BJ (cell line): Measurements from ENCODE around the gene RASGRP4. TPM values are rescaled to one million over a fixed set of nuclear protein-coding genes. Genes with fewer than 3 reads are reported as not detected.
"Not testable (repeated sequence)": the region's sequence is repeated elsewhere in the genome, so short reads cannot be mapped to it uniquely, and the experiment has no call there.

Experiments used
- CTCF ChIA-PET: fragments of 350-600 bp; formaldehyde crosslinking; extraction: SDS; loops from one replicate; lab custom pipeline; 2021; ENCODE audit warnings: antibody characterized with exemption, inconsistent platforms; lab: Yijun Ruan, JAX
- POLR2A ChIA-PET: fragments of 300-600 bp; sonication (Branson Sonifier 250); formaldehyde crosslinking; extraction: SDS; loops from one replicate; lab custom pipeline; 2021; ENCODE audit warnings: antibody characterized with exemption; lab: Charles Lee
- DNase-seq: peaks from one replicate; pipeline ENCODE4 v3.0.0-alpha.2; 2011; ENCODE audit warnings: low read depth
- H3K27me3 ChIP-seq: 2 replicates; pipeline ENCODE4 v1.6.0; 2011; ENCODE audit warnings: low read length; ENCODE audit not compliant: control insufficient read depth, insufficient read depth
- H3K36me3 ChIP-seq: 2 replicates; pipeline ENCODE4 v1.5.1; 2011; ENCODE audit warnings: low read length; ENCODE audit not compliant: control insufficient read depth, insufficient read depth
- H3K4me3 ChIP-seq: 2 replicates; pipeline ENCODE4 v1.5.1; 2011; ENCODE audit warnings: low read depth, mild to moderate bottlenecking, control low read depth, low read length
- polyA minus RNA-seq: library from RNA; depleted of rRNA, polyadenylated mRNA; stranded (reverse); fragments of >200 nt; gene quantifications from 2 replicates; pipeline ENCODE4 v1.2.3, GENCODE V29; 2011; rRNA and poly(A)+ RNA removed
- polyA plus RNA-seq: library from polyadenylated mRNA; depleted of rRNA; stranded (reverse); fragments of >200 nt; gene quantifications from 2 replicates; pipeline ENCODE4 v1.2.3, GENCODE V29; 2011; rRNA removed
- TF ChIP-seq, protein P1 (sequence below): IDR thresholded peaks from 2 replicates; pipeline ENCODE4 v1.5.1; 2011; ENCODE audit warnings: low read depth, mild to moderate bottlenecking, control low read depth, inconsistent platforms, low read length, moderate library complexity; ENCODE audit not compliant: insufficient read depth

RASGRP4 gene, protein sequence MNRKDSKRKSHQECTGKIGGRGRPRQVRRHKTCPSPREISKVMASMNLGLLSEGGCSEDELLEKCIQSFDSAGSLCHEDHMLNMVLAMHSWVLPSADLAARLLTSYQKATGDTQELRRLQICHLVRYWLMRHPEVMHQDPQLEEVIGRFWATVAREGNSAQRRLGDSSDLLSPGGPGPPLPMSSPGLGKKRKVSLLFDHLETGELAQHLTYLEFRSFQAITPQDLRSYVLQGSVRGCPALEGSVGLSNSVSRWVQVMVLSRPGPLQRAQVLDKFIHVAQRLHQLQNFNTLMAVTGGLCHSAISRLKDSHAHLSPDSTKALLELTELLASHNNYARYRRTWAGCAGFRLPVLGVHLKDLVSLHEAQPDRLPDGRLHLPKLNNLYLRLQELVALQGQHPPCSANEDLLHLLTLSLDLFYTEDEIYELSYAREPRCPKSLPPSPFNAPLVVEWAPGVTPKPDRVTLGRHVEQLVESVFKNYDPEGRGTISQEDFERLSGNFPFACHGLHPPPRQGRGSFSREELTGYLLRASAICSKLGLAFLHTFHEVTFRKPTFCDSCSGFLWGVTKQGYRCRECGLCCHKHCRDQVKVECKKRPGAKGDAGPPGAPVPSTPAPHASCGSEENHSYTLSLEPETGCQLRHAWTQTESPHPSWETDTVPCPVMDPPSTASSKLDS
- polyA plus RNA-seq (not detected in 2 replicates), polyA minus RNA-seq (not detected in 2 replicates)

DNA sequence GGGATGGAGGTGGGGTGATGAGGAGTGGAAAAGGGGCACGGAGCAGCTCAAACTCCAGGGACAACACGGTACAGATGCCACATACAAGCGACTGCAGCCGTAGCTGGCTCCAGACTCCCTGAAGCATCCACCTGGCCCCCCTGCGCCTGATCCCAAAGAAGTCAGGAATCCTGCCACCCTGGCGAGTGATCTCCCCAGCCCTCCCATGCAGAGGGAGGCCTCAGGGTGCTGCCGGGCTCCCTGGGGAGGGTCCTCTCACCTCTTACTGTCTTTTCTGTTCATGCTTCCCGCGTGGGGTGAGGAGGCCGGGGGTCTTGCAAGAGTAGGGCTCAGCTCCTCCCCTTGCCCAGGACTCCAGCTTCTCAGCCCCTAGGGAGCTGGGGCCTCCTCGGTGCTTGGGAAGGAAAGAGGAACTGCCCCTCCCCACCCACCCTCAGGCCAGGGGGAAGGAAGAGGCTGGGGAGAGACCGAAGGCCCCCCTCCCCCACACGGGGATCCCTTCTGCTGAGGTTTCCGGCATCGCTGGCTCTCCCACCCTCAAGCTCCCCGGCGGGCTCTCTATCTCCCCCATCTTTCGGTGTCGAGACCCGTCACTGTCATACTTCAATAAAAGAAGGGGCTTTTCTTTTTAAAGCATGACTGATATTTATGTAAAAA, at the start of gene RASGRP4:
Gene RASGRP4 (minus strand): TSS at position 410 of the 657 bp plus-strand sequence. CDS start 128 bp downstream, at position 282.
- Histone ChIP-seq H3K27me3 (peaks cover 5% of the 10 kb centered on the region; the same call in 1 of the 2 replicates), H3K36me3 (no peaks in the 10 kb centered on the region), H3K4me3 (no peak within 1 kb of the TSS)
- DNase-seq: no peak
- TF ChIP-seq, protein P1, sequence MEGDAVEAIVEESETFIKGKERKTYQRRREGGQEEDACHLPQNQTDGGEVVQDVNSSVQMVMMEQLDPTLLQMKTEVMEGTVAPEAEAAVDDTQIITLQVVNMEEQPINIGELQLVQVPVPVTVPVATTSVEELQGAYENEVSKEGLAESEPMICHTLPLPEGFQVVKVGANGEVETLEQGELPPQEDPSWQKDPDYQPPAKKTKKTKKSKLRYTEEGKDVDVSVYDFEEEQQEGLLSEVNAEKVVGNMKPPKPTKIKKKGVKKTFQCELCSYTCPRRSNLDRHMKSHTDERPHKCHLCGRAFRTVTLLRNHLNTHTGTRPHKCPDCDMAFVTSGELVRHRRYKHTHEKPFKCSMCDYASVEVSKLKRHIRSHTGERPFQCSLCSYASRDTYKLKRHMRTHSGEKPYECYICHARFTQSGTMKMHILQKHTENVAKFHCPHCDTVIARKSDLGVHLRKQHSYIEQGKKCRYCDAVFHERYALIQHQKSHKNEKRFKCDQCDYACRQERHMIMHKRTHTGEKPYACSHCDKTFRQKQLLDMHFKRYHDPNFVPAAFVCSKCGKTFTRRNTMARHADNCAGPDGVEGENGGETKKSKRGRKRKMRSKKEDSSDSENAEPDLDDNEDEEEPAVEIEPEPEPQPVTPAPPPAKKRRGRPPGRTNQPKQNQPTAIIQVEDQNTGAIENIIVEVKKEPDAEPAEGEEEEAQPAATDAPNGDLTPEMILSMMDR: no peak
- CTCF ChIA-PET: interaction anchor here (0.6 to 1.2 kb wide), 2 partner anchors 90 to 443 kb away, joined by 3 read pairs; partner anchors contain the start of gene CATSPERG
- POLR2A ChIA-PET: no interaction called here

DNA sequence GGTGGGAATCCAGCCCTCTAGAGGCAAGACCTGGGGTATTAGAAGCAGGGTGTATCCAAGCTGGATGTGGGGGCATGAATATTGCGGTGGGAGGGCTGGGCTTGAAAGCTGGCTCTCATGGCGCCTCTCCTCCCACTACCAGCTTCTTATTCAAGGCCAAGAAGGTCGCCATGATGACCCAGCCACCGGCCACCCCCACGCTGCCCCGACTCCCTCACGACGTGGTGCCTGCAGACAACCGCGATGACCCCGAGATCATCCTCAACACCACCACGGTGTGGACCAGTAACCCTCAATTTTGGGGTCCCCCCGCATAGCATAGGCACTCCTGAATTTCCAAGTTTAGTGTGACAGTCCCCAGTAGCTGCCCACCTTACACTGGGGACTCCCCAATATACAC, 49.2 kb upstream of the RASGRP4 start:
- ChIA-PET POLR2A (no interaction called here), CTCF (no interaction called here)
- Histone ChIP-seq H3K4me3 (no peak overlapping the region), H3K36me3 (no peaks in the 10 kb centered on the region), H3K27me3 (no peaks in the 10 kb centered on the region)
- TF ChIP-seq, protein P1: no peak
- DNase-seq: no peak

DNA sequence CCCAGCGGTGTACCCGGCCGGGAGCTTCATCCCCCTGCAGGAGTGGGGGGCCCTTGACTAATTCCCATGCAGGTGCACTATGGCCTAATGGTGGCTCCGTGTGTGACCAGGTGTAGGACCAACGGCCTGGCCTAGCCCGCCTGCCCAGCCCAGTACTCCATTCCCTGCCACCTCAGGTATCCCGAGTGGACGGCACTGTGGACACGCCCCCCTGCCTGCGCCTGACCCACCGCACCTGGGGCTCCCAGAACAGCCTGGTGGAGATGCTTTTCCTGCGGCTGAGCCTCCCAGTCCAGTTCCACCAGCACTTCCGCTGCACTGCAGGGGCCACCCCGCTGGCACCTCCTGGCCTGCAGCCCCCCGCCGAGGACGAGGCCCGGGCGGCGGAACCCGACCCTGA, 47.2 kb upstream of the RASGRP4 start:
- no peaks in the 10 kb centered on the region for H3K27me3 ChIP-seq
- TF ChIP-seq, protein P1: no peak
- no peaks in the 10 kb centered on the region for H3K36me3 ChIP-seq
- H3K4me3 ChIP-seq: no peak overlapping the region
- CTCF ChIA-PET: no interaction called here
- POLR2A ChIA-PET: no interaction called here
- no peak for DNase-seq

DNA sequence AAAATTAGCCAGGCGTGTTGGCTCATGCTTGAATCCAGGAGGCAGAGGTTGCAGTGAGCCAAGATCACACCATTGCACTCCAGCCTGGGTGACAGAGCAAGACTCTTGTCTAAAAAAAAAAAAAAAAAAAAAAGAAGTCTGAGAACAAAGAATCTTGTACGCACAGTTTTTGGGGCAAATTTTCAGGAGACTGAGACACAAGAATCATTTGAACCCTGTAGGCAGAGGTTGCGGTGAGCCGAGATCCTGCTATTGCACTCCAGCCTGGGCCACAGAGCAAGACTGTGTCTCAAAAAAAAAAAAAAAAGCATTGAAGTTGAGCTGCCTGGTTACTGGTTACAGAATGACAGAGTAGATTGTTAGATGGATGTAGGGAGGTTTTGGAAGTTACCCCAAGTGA, 46.7 kb upstream of the RASGRP4 start:
- H3K27me3 ChIP-seq, CTCF ChIA-PET, POLR2A ChIA-PET, H3K36me3 ChIP-seq, H3K4me3 ChIP-seq, DNase-seq: not testable (repeated sequence)

DNA sequence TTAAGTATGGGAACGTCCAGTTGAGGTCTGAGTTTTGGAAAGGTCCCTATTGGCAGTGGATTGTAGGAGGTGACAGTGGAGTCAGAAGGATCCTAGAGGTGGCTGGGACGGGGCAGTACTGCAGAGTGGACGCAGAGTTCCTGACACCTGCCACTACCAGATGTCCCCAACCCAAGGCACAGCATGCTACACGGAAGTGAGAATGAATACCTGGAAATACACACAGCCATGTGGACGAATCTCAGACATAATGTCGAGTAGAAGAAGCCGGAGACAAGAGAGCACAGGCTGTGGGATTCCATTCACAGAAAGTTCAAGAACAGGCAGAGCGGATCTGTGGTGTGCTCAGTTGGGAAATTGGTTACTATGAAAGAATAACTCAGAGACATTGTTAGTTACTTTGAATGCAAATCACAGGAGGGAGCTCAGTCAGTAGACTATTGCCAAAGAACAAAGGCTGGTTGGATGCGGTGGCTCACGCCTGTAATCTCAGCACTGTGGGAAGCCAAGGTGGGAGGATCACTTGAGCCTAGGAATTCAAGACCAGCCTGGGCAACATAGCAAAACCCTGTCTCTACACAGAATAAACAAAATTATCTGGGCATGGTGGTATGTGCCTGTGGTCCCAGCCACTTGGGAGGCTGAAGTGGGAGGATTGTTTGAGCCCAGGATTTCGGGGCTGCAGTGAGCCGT, 44.9 kb upstream of the RASGRP4 start:
- CTCF ChIA-PET: interaction anchor here (0.9 kb wide), 1 partner anchor 31 kb away, joined by 6 read pairs; no protein-coding TSS in a partner anchor
- TF ChIP-seq, protein P1: no peak
- Histone ChIP-seq H3K36me3 (no peaks in the 10 kb centered on the region), H3K27me3 (no peaks in the 10 kb centered on the region), H3K4me3 (no peak overlapping the region)
- POLR2A ChIA-PET: no interaction called here
- no peak for DNase-seq
